DOHH2 (cell line): Measurements from ENCODE around the gene KRTAP5-1.

Experiments used
- CTCF ChIP-seq: fragments of 200-600 bp; sonication (generic); IDR thresholded peaks from one replicate; pipeline ENCODE4 v1.5.1; 2014; ENCODE audit warnings: antibody characterized with exemption, mild to moderate bottlenecking, low read depth, low read length; ENCODE audit not compliant: poor library complexity, severe bottlenecking
- EZH2phosphoT487 ChIP-seq: fragments of 200-600 bp; sonication (generic); IDR thresholded peaks from 2 replicates; pipeline ENCODE4 v1.6.1; 2017; ENCODE audit warnings: borderline replicate concordance, mild to moderate bottlenecking, antibody characterized with exemption, low read length, moderate library complexity, mixed read lengths

- no peak for TF ChIP-seq CTCF
- TF ChIP-seq EZH2phosphoT487 = no peak
Measured at GRCh38 chr11:1559111-1559951, 25.8 kb downstream of the KRTAP5-1 start.
